Measurements from ENCODE around the gene LYAR.

The LYAR gene

DNA sequence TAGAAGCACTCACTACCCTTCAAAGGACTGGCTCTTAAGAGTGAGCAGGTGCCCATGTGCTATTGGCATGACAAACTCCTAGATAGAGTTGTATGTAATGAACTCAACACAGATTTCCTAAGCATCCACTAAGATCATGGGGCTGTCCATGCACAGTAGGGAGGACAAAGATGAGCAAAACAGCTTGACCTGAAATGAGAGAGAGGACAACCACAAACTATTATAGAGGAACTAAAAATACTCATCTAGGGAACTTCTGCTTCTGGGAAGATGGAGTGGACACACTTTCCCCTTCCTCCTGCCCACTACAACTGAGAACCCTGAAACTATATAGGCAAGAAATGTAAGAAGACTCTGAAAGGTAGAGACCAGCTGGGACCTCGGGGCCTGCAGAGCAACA, 21.2 kb downstream of the LYAR start:
- H3K4me2 ChIP-seq (ENCODE audit: insufficient read depth, low read length, poor library complexity, severe bottlenecking): no peak overlapping the region
- no peak overlapping the region for H4K91ac ChIP-seq (ENCODE audit: low read depth, low read length, poor library complexity)
- no peak overlapping the region for H4K8ac ChIP-seq (ENCODE audit: low read depth, low read length)
- no peak overlapping the region for H2BK12ac ChIP-seq (ENCODE audit: low read length)
- no peak overlapping the region for H2BK15ac ChIP-seq (ENCODE audit: low read length)
- H3K23ac ChIP-seq (ENCODE audit: low read depth, low read length, poor library complexity): no peak overlapping the region
- no peaks in the 10 kb centered on the region for H3K4me1 ChIP-seq (ENCODE audit: control insufficient read depth in 2 of 2, insufficient read depth in 1 of 2, low read depth in 1 of 2, low read length in 2 of 2)
- H3K14ac ChIP-seq (ENCODE audit: low read length): no peak overlapping the region
- DNase-seq (ENCODE audit: low spot score): no peak
- H3K9me3 ChIP-seq (replicated peaks in 1 of 2; ENCODE audit: control insufficient read depth in 2 of 2, insufficient read depth in 1 of 2, low read depth in 1 of 2, low read length in 2 of 2): no peaks in the 10 kb centered on the region
- H3K79me1 ChIP-seq (ENCODE audit: low read depth, low read length): no peaks in the 10 kb centered on the region
- H3K18ac ChIP-seq (ENCODE audit: low read length): no peak overlapping the region
- H3K4me3 ChIP-seq (ENCODE audit: low read length in 2 of 2): no peak overlapping the region
- no peaks in the 10 kb centered on the region for H3K27me3 ChIP-seq (ENCODE audit: control insufficient read depth in 3 of 3, insufficient read depth in 3 of 3, low read depth in 1 of 3, low read length in 3 of 3)
- no peak overlapping the region for H3K9ac ChIP-seq (ENCODE audit: low read depth, low read length, poor library complexity)
- no peak overlapping the region for H2BK5ac ChIP-seq (ENCODE audit: low read length)
- no CpG with 5 or more reads among the region's 1 CpG for WGBS, 2 donors (ENCODE audit: extremely low coverage in 2 of 2, insufficient read length in 2 of 2, insufficient replicate concordance in 1 of 2)
- peaks cover 21 to 74% of the 10 kb centered on the region in 2 donors for H3K36me3 ChIP-seq (replicated peaks in 1 of 2; ENCODE audit: control insufficient read depth in 2 of 2, insufficient read depth in 2 of 2, low read length in 2 of 2)
- no peak overlapping the region for H2AK5ac ChIP-seq (ENCODE audit: low read depth, low read length)
- no peak overlapping the region for H2BK120ac ChIP-seq (ENCODE audit: low read depth, low read length)
- no peak overlapping the region for H3K4ac ChIP-seq (ENCODE audit: low read length)
- no peak overlapping the region for H3K27ac ChIP-seq (replicated peaks; ENCODE audit: low read length)
- no peak overlapping the region for H2AFZ ChIP-seq (ENCODE audit: low read length)

DNA sequence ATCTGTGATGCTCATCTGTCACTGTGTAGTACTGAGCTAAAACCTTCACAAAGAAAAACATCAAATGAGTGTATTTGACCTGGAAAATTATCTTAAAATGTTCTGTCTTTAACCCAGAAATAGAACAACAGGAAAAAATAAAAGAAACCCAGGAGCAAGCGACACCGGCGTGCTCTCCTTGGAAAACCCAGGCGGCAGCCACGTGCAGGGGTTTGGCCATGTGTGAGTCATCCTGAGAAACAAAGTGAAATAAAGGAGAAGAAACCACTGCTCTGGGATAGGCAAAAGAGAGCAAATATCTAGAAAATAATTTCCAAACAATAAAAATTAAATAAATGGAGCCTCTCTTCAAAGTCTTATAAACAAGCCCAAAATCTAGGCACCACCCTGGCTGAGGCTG, 22.0 kb downstream of the LYAR start:
- Histone ChIP-seq H3K4me3 (ENCODE audit: low read length in 2 of 2) (no peak overlapping the region), H3K79me1 (ENCODE audit: low read depth, low read length) (no peaks in the 10 kb centered on the region), H3K9me3 (replicated peaks in 1 of 2; ENCODE audit: control insufficient read depth in 2 of 2, insufficient read depth in 1 of 2, low read depth in 1 of 2, low read length in 2 of 2) (no peaks in the 10 kb centered on the region), H4K8ac (ENCODE audit: low read depth, low read length) (no peak overlapping the region), H3K4me2 (ENCODE audit: insufficient read depth, low read length, poor library complexity, severe bottlenecking) (no peak overlapping the region), H3K27ac (replicated peaks; ENCODE audit: low read length) (no peak overlapping the region), H3K4ac (ENCODE audit: low read length) (no peak overlapping the region), H2BK15ac (ENCODE audit: low read length) (no peak overlapping the region), H3K14ac (ENCODE audit: low read length) (no peak overlapping the region), H3K9ac (ENCODE audit: low read depth, low read length, poor library complexity) (no peak overlapping the region), H4K91ac (ENCODE audit: low read depth, low read length, poor library complexity) (no peak overlapping the region), H2BK5ac (ENCODE audit: low read length) (no peak overlapping the region), H2AFZ (ENCODE audit: low read length) (no peak overlapping the region), H3K18ac (ENCODE audit: low read length) (no peak overlapping the region), H3K36me3 (replicated peaks in 1 of 2; ENCODE audit: control insufficient read depth in 2 of 2, insufficient read depth in 2 of 2, low read length in 2 of 2) (peaks cover 18 to 66% of the 10 kb centered on the region in 2 donors), H3K4me1 (ENCODE audit: control insufficient read depth in 2 of 2, insufficient read depth in 1 of 2, low read depth in 1 of 2, low read length in 2 of 2) (no peaks in the 10 kb centered on the region), H3K23ac (ENCODE audit: low read depth, low read length, poor library complexity) (no peak overlapping the region), H2AK5ac (ENCODE audit: low read depth, low read length) (no peak overlapping the region), H2BK12ac (ENCODE audit: low read length) (no peak overlapping the region), H3K27me3 (ENCODE audit: control insufficient read depth in 3 of 3, insufficient read depth in 3 of 3, low read depth in 1 of 3, low read length in 3 of 3) (no peaks in the 10 kb centered on the region), H2BK120ac (ENCODE audit: low read depth, low read length) (no peak overlapping the region)
- DNase-seq (ENCODE audit: low spot score): no peak
- no CpG with 5 or more reads among the region's 5 CpGs for WGBS, 2 donors (ENCODE audit: extremely low coverage in 2 of 2, insufficient read length in 2 of 2, insufficient replicate concordance in 1 of 2)

DNA sequence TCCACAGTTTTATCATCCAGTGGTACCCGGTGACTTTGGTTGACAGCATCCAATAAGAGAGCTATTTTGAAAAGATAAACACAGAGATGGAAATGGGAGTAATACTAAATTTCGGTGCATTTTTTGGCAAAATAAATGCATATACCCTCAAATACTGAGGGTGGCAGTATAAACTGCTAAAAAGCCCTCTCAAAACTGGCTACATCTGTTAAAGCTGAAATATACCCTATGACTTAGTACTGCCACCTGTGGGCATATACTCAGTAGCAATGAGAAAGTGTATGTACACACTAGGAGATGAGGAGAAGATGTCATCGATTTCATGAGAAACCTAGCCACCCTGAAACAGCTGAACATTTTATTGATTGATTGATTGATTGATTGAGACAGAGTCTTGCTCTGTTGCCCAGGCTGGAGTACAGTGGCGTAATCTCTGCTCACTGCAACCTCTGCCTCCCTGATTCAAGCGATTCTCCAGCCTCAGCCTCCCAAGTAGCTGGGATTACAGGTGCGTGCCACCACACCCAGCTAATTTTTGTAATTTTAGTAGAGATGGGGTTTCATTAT, 29.7 kb downstream of the LYAR start:
- peaks cover 0 to 3% of the 10 kb centered on the region in 2 donors for H3K9me3 ChIP-seq (replicated peaks in 1 of 2; ENCODE audit: control insufficient read depth in 2 of 2, insufficient read depth in 1 of 2, low read depth in 1 of 2, low read length in 2 of 2)
- no peak overlapping the region for H2AFZ ChIP-seq (ENCODE audit: low read length)
- H2BK120ac ChIP-seq (ENCODE audit: low read depth, low read length): no peak overlapping the region
- H2BK5ac ChIP-seq (ENCODE audit: low read length): no peak overlapping the region
- H3K4me3 ChIP-seq (ENCODE audit: low read length in 2 of 2): no peak overlapping the region
- H2BK12ac ChIP-seq (ENCODE audit: low read length): no peak overlapping the region
- H3K27ac ChIP-seq (replicated peaks; ENCODE audit: low read length): no peak overlapping the region
- H3K4me2 ChIP-seq (ENCODE audit: insufficient read depth, low read length, poor library complexity, severe bottlenecking): no peak overlapping the region
- no peak overlapping the region for H3K9ac ChIP-seq (ENCODE audit: low read depth, low read length, poor library complexity)
- no peak overlapping the region for H3K18ac ChIP-seq (ENCODE audit: low read length)
- no peaks in the 10 kb centered on the region for H3K79me1 ChIP-seq (ENCODE audit: low read depth, low read length)
- no peak overlapping the region for H3K4ac ChIP-seq (ENCODE audit: low read length)
- no peak overlapping the region for H3K23ac ChIP-seq (ENCODE audit: low read depth, low read length, poor library complexity)
- H2BK15ac ChIP-seq (ENCODE audit: low read length): no peak overlapping the region
- no peak overlapping the region for H3K14ac ChIP-seq (ENCODE audit: low read length)
- H3K4me1 ChIP-seq (ENCODE audit: control insufficient read depth in 2 of 2, insufficient read depth in 1 of 2, low read depth in 1 of 2, low read length in 2 of 2): peaks cover 0 to 2% of the 10 kb centered on the region in 2 donors
- WGBS, 2 donors (ENCODE audit: extremely low coverage in 2 of 2, insufficient read length in 2 of 2, insufficient replicate concordance in 1 of 2): no CpG with 5 or more reads among the region's 6 CpGs
- no peak overlapping the region for H2AK5ac ChIP-seq (ENCODE audit: low read depth, low read length)
- no peak overlapping the region for H4K8ac ChIP-seq (ENCODE audit: low read depth, low read length)
- H3K36me3 ChIP-seq (replicated peaks in 1 of 2; ENCODE audit: control insufficient read depth in 2 of 2, insufficient read depth in 2 of 2, low read length in 2 of 2): no peaks in the 10 kb centered on the region
- peaks cover 0 to 5% (median 0%) of the 10 kb centered on the region in 3 experiments for H3K27me3 ChIP-seq (ENCODE audit: control insufficient read depth in 3 of 3, insufficient read depth in 3 of 3, low read depth in 1 of 3, low read length in 3 of 3)
- H4K91ac ChIP-seq (ENCODE audit: low read depth, low read length, poor library complexity): no peak overlapping the region
- no peak for DNase-seq (ENCODE audit: low spot score)

DNA sequence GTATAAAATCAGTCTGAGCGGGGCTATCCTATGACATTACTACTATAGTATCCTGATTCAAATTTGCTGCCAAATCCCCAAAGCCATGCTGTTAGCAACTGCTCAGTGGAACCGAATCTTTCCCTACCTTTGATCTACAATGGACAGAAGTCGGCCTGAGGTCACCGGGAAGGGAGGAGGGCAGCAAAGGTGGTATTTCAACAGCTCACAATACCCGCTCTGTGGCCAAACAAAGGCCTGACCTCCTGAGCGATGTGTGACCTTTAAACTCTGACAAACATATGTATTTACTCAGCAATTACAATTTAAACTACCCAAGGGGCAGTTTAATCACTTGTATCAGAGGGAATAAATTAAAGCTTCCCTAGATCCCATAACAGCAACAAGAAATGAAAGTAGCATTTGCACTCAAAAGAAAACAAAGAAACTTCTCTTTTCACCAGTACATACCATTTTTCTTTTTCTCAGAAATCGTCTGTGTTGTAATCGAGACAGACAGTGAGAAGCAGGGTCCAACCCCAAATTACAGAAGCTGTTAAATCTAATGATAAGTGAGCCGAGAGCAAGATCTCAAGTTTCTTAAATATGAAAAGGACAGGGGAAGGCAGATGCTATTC, 30.4 kb downstream of the LYAR start:
- H3K23ac ChIP-seq (ENCODE audit: low read depth, low read length, poor library complexity): no peak overlapping the region
- no peak overlapping the region for H3K4ac ChIP-seq (ENCODE audit: low read length)
- no peak overlapping the region for H4K8ac ChIP-seq (ENCODE audit: low read depth, low read length)
- H3K4me2 ChIP-seq (ENCODE audit: insufficient read depth, low read length, poor library complexity, severe bottlenecking): no peak overlapping the region
- H2BK5ac ChIP-seq (ENCODE audit: low read length): no peak overlapping the region
- no peak overlapping the region for H3K27ac ChIP-seq (replicated peaks; ENCODE audit: low read length)
- H2BK12ac ChIP-seq (ENCODE audit: low read length): no peak overlapping the region
- no peak overlapping the region for H3K9ac ChIP-seq (ENCODE audit: low read depth, low read length, poor library complexity)
- no peak overlapping the region for H3K14ac ChIP-seq (ENCODE audit: low read length)
- no peaks in the 10 kb centered on the region for H3K79me1 ChIP-seq (ENCODE audit: low read depth, low read length)
- peaks cover 0 to 3% of the 10 kb centered on the region in 2 donors for H3K9me3 ChIP-seq (replicated peaks in 1 of 2; ENCODE audit: control insufficient read depth in 2 of 2, insufficient read depth in 1 of 2, low read depth in 1 of 2, low read length in 2 of 2)
- no CpG with 5 or more reads among the region's 9 CpGs for WGBS, 2 donors (ENCODE audit: extremely low coverage in 2 of 2, insufficient read length in 2 of 2, insufficient replicate concordance in 1 of 2)
- H2AK5ac ChIP-seq (ENCODE audit: low read depth, low read length): no peak overlapping the region
- no peak overlapping the region for H2BK120ac ChIP-seq (ENCODE audit: low read depth, low read length)
- H3K4me3 ChIP-seq (ENCODE audit: low read length in 2 of 2): no peak overlapping the region
- peaks cover 0 to 10% (median 0%) of the 10 kb centered on the region in 3 experiments for H3K27me3 ChIP-seq (ENCODE audit: control insufficient read depth in 3 of 3, insufficient read depth in 3 of 3, low read depth in 1 of 3, low read length in 3 of 3)
- no peak overlapping the region for H2BK15ac ChIP-seq (ENCODE audit: low read length)
- no peaks in the 10 kb centered on the region for H3K36me3 ChIP-seq (replicated peaks in 1 of 2; ENCODE audit: control insufficient read depth in 2 of 2, insufficient read depth in 2 of 2, low read length in 2 of 2)
- H3K18ac ChIP-seq (ENCODE audit: low read length): no peak overlapping the region
- DNase-seq (ENCODE audit: low spot score): no peak
- no peak overlapping the region for H2AFZ ChIP-seq (ENCODE audit: low read length)
- H4K91ac ChIP-seq (ENCODE audit: low read depth, low read length, poor library complexity): no peak overlapping the region
- peaks cover 0 to 2% of the 10 kb centered on the region in 2 donors for H3K4me1 ChIP-seq (ENCODE audit: control insufficient read depth in 2 of 2, insufficient read depth in 1 of 2, low read depth in 1 of 2, low read length in 2 of 2)
